Trophoblast cell (in vitro differentiated cells and primary cell): ENCODE measurements around the gene PPP1R1C.

Experiments used
- DNase-seq, 2 donors: peaks; one replicate each; pipeline ENCODE4 v3.0.0-alpha.2; 2016
- H2AFZ ChIP-seq: 2 replicates; pipeline ENCODE4 v1.6.1; 2013; ENCODE audit warnings: low read length, moderate library complexity, mild to moderate bottlenecking; ENCODE audit not compliant: insufficient read depth, poor library complexity
- H2AK5ac ChIP-seq: 2 replicates; pipeline ENCODE4 v1.6.1; 2013; ENCODE audit warnings: mild to moderate bottlenecking, low read length
- H2BK120ac ChIP-seq: 2 replicates; pipeline ENCODE4 v1.6.1; 2013; ENCODE audit warnings: low read length, mild to moderate bottlenecking, moderate library complexity; ENCODE audit not compliant: insufficient read depth, poor library complexity
- H2BK12ac ChIP-seq: 2 replicates; pipeline ENCODE4 v1.6.1; 2013; ENCODE audit warnings: mild to moderate bottlenecking, low read length, moderate library complexity
- H2BK5ac ChIP-seq: 2 replicates; pipeline ENCODE4 v1.6.1; 2013; ENCODE audit warnings: low read length, low read depth, moderate library complexity, mild to moderate bottlenecking; ENCODE audit not compliant: poor library complexity
- H3K14ac ChIP-seq: 2 replicates; pipeline ENCODE4 v1.6.1; 2013; ENCODE audit warnings: mild to moderate bottlenecking, low read length
- H3K18ac ChIP-seq: 2 replicates; pipeline ENCODE4 v1.6.1; 2013; ENCODE audit warnings: mild to moderate bottlenecking, low read length
- H3K23ac ChIP-seq: 2 replicates; pipeline ENCODE4 v1.6.1; 2013; ENCODE audit warnings: low read length
- H3K27ac ChIP-seq: 2 replicates; pipeline ENCODE4 v1.5.1; 2013; ENCODE audit warnings: low read depth, mild to moderate bottlenecking, inconsistent platforms, low read length, moderate library complexity
- H3K27me3 ChIP-seq: 2 replicates; pipeline ENCODE4 v1.6.1; 2013; ENCODE audit warnings: inconsistent platforms, mild to moderate bottlenecking, low read length, moderate library complexity; ENCODE audit not compliant: insufficient read depth
- H3K36me3 ChIP-seq, 2 experiments: 1 replicate in 1 of 2; 2 replicates in 1 of 2; pipeline ENCODE4 v1.6.1; 2013; ENCODE audit warnings: low read length in 2 of 2, mild to moderate bottlenecking in 2 of 2, moderate library complexity in 1 of 2; ENCODE audit not compliant: insufficient read depth in 2 of 2, control insufficient read depth in 1 of 2
- H3K4ac ChIP-seq: 2 replicates; pipeline ENCODE4 v1.6.1; 2013; ENCODE audit warnings: low read depth, mild to moderate bottlenecking, low read length, moderate library complexity
- H3K4me1 ChIP-seq, 2 experiments: 1 replicate in 1 of 2; 2 replicates in 1 of 2; pipeline ENCODE4 v1.6.1; 2013; ENCODE audit warnings: low read length in 2 of 2, mild to moderate bottlenecking in 2 of 2, moderate library complexity in 1 of 2; ENCODE audit not compliant: insufficient read depth in 2 of 2, control insufficient read depth in 1 of 2
- H3K4me2 ChIP-seq: 2 replicates; pipeline ENCODE4 v1.6.1; 2013; ENCODE audit warnings: inconsistent platforms, mild to moderate bottlenecking, low read length, moderate library complexity
- H3K4me3 ChIP-seq: 2 replicates; pipeline ENCODE4 v1.5.1; 2013; ENCODE audit warnings: mild to moderate bottlenecking, low read depth, low read length, inconsistent platforms
- H3K79me1 ChIP-seq: one replicate; pipeline ENCODE4 v1.6.1; 2013; ENCODE audit warnings: low read length
- H3K79me2 ChIP-seq: 2 replicates; pipeline ENCODE4 v1.6.1; 2013; ENCODE audit warnings: low read length, mild to moderate bottlenecking; ENCODE audit not compliant: control insufficient read depth, insufficient read depth, poor library complexity
- H3K9ac ChIP-seq: 2 replicates; pipeline ENCODE4 v1.6.1; 2013; ENCODE audit warnings: mild to moderate bottlenecking, low read length
- H3K9me3 ChIP-seq: 2 replicates; pipeline ENCODE4 v1.6.1; 2013; ENCODE audit warnings: low read depth, mild to moderate bottlenecking, control low read depth, inconsistent platforms, low read length; ENCODE audit not compliant: insufficient read depth
- H4K12ac ChIP-seq: 2 replicates; pipeline ENCODE4 v1.6.1; 2013; ENCODE audit warnings: low read depth, mild to moderate bottlenecking, low read length, moderate library complexity
- H4K8ac ChIP-seq: 2 replicates; pipeline ENCODE4 v1.6.1; 2013; ENCODE audit warnings: low read depth, mild to moderate bottlenecking, low read length, moderate library complexity
- H4K91ac ChIP-seq: one replicate; pipeline ENCODE4 v1.6.1; 2013; ENCODE audit warnings: low read depth, mild to moderate bottlenecking, low read length, moderate library complexity
- WGBS: extraction: QIAGEN DNeasy Blood & Tissue Kit; methylation state at CpG from one replicate; pipeline ENCODE4 v1.1.7; 2013; ENCODE audit warnings: missing lambda C conversion rate; ENCODE audit not compliant: insufficient read length, insufficient coverage; ENCODE audit errors: extremely low coverage; 5-methylcytosine and 5-hydroxymethylcytosine counted together

PPP1R1C gene

GRCh38 chr2:182128821-182129707 lies 143.4 kb downstream of the PPP1R1C start:
- H3K4me1 ChIP-seq, result peaks cover 0 to 2% of the 10 kb centered on the region in 2 experiments
- H3K4me2 ChIP-seq, result no peak overlapping the region
- no peak overlapping the region for H4K12ac ChIP-seq
- no peak overlapping the region for H2BK120ac ChIP-seq
- H3K23ac ChIP-seq, result no peak overlapping the region
- H3K79me2 ChIP-seq, result no peaks in the 10 kb centered on the region
- H3K14ac ChIP-seq, result no peak overlapping the region
- no peak overlapping the region for H3K9ac ChIP-seq
- H2AK5ac ChIP-seq, result no peak overlapping the region
- H3K27me3 ChIP-seq, result no peaks in the 10 kb centered on the region
- no peak overlapping the region for H4K91ac ChIP-seq
- no peak overlapping the region for H2BK12ac ChIP-seq
- no peaks in the 10 kb centered on the region for H3K9me3 ChIP-seq
- H2BK5ac ChIP-seq, result no peak overlapping the region
- no peak overlapping the region for H3K18ac ChIP-seq
- H3K4ac ChIP-seq, result no peak overlapping the region
- no peak overlapping the region for H3K4me3 ChIP-seq
- no CpG with 5 or more reads among the region's 3 CpGs for whole genome bisulfite sequencing
- H3K36me3 ChIP-seq, result no peaks in the 10 kb centered on the region
- no peak overlapping the region for H3K27ac ChIP-seq
- no peak overlapping the region for H2AFZ ChIP-seq
- no peaks in the 10 kb centered on the region for H3K79me1 ChIP-seq
- no peak for DNase-seq
- H4K8ac ChIP-seq, result no peak overlapping the region

- no peak overlapping the region for H3K4me3 ChIP-seq
- H3K9me3 ChIP-seq, result no peaks in the 10 kb centered on the region
- no peak overlapping the region for H4K91ac ChIP-seq
- H2AK5ac ChIP-seq, result no peak overlapping the region
- no peak overlapping the region for H4K8ac ChIP-seq
- no peak overlapping the region for H2BK5ac ChIP-seq
- DNase-seq, result peak in 1 of 2 donors; percentile 8
- no peak overlapping the region for H2BK12ac ChIP-seq
- H3K18ac ChIP-seq, result no peak overlapping the region
- H3K14ac ChIP-seq, result no peak overlapping the region
- no peak overlapping the region for H4K12ac ChIP-seq
- H3K4me1 ChIP-seq, result peaks cover 2 to 4% of the 10 kb centered on the region in 2 experiments
- no peak overlapping the region for H3K4me2 ChIP-seq
- H3K27me3 ChIP-seq, result no peaks in the 10 kb centered on the region
- H3K27ac ChIP-seq, result no peak overlapping the region
- no peak overlapping the region for H3K23ac ChIP-seq
- H2BK120ac ChIP-seq, result no peak overlapping the region
- H3K4ac ChIP-seq, result no peak overlapping the region
- H3K36me3 ChIP-seq, result no peaks in the 10 kb centered on the region
- H2AFZ ChIP-seq, result no peak overlapping the region
- H3K79me1 ChIP-seq, result no peaks in the 10 kb centered on the region
- no peak overlapping the region for H3K9ac ChIP-seq
- H3K79me2 ChIP-seq, result no peaks in the 10 kb centered on the region
Observed at GRCh38 chr2:182132605-182133004, 147.0 kb downstream of the PPP1R1C start.

GRCh38 chr2:182133195-182133891 lies 147.7 kb downstream of the PPP1R1C start:
- Histone ChIP-seq H2BK12ac (no peak overlapping the region), H3K36me3 (no peaks in the 10 kb centered on the region), H3K14ac (no peak overlapping the region), H4K91ac (no peak overlapping the region), H3K4me3 (no peak overlapping the region), H2BK5ac (no peak overlapping the region), H3K9ac (no peak overlapping the region), H2AK5ac (no peak overlapping the region), H2AFZ (no peak overlapping the region), H3K23ac (no peak overlapping the region), H4K8ac (no peak overlapping the region), H3K79me2 (no peaks in the 10 kb centered on the region), H3K4ac (no peak overlapping the region), H3K79me1 (no peaks in the 10 kb centered on the region), H3K4me2 (no peak overlapping the region), H3K4me1 (peaks cover 2 to 4% of the 10 kb centered on the region in 2 experiments), H2BK120ac (no peak overlapping the region), H3K27ac (no peak overlapping the region), H4K12ac (no peak overlapping the region), H3K18ac (no peak overlapping the region), H3K9me3 (no peaks in the 10 kb centered on the region), H3K27me3 (no peaks in the 10 kb centered on the region)
- no CpG with 5 or more reads among the region's 1 CpG for WGBS
- no peak for DNase-seq

DNA sequence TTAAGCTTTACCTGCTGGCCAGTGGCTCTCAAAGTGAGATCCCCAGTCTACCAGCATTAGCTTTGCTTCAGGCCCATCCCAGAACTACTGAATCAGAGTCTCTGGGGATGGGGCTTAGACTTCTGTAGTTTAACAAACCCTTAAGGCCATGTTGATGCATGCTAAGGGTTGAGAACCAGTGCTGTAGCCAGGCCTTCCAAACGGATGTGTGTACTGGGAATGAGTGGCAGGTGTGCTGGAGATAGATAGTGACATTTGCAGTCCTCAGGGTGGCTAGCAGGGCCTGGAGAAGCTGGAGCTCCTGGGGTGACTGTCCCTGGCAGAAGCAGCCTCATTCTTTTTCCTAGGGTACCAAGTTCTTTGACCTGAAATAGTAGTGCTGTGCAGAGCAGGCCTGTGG lies 148.5 kb downstream of the PPP1R1C start:
- H3K9me3 ChIP-seq, result no peaks in the 10 kb centered on the region
- no peak overlapping the region for H2BK5ac ChIP-seq
- no peak overlapping the region for H3K18ac ChIP-seq
- no peak overlapping the region for H3K9ac ChIP-seq
- no peak for DNase-seq
- H3K14ac ChIP-seq, result no peak overlapping the region
- no peaks in the 10 kb centered on the region for H3K27me3 ChIP-seq
- no peak overlapping the region for H3K4me3 ChIP-seq
- H3K4ac ChIP-seq, result no peak overlapping the region
- H2AFZ ChIP-seq, result no peak overlapping the region
- H2BK12ac ChIP-seq, result no peak overlapping the region
- no peak overlapping the region for H4K12ac ChIP-seq
- H3K4me2 ChIP-seq, result no peak overlapping the region
- no CpG with 5 or more reads among the region's 1 CpG for WGBS
- no peak overlapping the region for H4K8ac ChIP-seq
- H4K91ac ChIP-seq, result peak overlapping the region; percentile 29
- no peak overlapping the region for H3K27ac ChIP-seq
- H2BK120ac ChIP-seq, result no peak overlapping the region
- H3K79me2 ChIP-seq, result no peaks in the 10 kb centered on the region
- H3K23ac ChIP-seq, result peak overlapping the region; percentile 56
- H2AK5ac ChIP-seq, result no peak overlapping the region
- H3K4me1 ChIP-seq, result peaks cover 2 to 4% of the 10 kb centered on the region in 2 experiments
- H3K79me1 ChIP-seq, result no peaks in the 10 kb centered on the region
- H3K36me3 ChIP-seq, result no peaks in the 10 kb centered on the region
